DND-41 (cell line): Measurements from ENCODE around the gene SDK2.

ENCODE experiments used
- CTCF ChIP-seq: IDR thresholded peaks from 2 replicates; pipeline ENCODE4 v1.5.1; 2012; ENCODE audit warnings: borderline replicate concordance, low read length, moderate library complexity, mild to moderate bottlenecking; ENCODE audit not compliant: poor library complexity, severe bottlenecking; ENCODE audit errors: extremely low read depth
- EZH2 ChIP-seq: IDR thresholded peaks from 3 replicates; pipeline ENCODE4 v1.6.1; 2012; ENCODE audit warnings: borderline replicate concordance, low read depth, mild to moderate bottlenecking, moderate library complexity, low read length, inconsistent platforms; ENCODE audit not compliant: severe bottlenecking

DNA sequence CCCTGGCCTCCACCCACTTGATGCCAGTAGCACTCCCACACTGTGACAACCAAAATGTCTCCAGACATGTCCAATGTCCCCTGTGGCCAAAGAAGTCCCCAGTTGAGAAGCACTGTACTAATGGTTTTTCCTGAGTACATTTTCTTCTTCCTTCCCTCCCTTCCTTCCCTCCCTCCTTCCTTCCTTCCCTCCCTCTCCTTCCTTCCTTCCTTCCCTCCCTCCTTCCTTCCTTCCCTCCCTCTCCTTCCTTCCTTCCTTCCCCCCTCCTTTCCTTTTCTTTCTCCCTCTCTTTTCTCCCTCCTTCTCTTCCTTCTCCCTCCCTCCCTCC is 255.7 kb downstream of the SDK2 start:
- TF ChIP-seq CTCF = no peak
- TF ChIP-seq EZH2 = no peak
